GM21786 (cell line): ENCODE results near the gene CDH1.

ENCODE experiments used
- ATAC-seq: cut with Tn5 transposase; IDR thresholded peaks from one replicate; pipeline ENCODE4 v1.9.1; 2021; ENCODE audit not compliant: unreplicated experiment

CDH1 gene

DNA sequence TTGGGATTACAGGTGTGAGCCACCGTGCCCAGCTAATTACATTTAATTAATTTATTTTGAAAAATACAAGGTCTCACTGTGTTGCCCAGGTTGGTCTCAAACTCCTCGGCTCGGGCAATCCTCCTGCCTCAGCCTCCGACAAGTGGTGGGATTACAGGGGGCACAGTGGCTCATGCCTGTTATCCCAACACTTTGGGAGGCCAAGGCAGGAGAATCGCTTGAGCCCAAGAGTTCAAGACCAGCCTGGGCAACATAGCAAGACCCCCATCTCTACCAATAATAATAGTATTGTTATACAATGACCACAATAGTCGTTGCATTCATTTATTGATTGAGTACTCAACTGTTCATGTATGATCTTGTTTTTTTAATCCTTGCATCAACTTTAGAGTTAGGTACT, 22.0 kb downstream of the CDH1 start:
- ATAC-seq: no peak

GRCh38 chr16:68760671-68761275, 23.7 kb downstream of the CDH1 start:
- ATAC-seq: peak; percentile 61

DNA sequence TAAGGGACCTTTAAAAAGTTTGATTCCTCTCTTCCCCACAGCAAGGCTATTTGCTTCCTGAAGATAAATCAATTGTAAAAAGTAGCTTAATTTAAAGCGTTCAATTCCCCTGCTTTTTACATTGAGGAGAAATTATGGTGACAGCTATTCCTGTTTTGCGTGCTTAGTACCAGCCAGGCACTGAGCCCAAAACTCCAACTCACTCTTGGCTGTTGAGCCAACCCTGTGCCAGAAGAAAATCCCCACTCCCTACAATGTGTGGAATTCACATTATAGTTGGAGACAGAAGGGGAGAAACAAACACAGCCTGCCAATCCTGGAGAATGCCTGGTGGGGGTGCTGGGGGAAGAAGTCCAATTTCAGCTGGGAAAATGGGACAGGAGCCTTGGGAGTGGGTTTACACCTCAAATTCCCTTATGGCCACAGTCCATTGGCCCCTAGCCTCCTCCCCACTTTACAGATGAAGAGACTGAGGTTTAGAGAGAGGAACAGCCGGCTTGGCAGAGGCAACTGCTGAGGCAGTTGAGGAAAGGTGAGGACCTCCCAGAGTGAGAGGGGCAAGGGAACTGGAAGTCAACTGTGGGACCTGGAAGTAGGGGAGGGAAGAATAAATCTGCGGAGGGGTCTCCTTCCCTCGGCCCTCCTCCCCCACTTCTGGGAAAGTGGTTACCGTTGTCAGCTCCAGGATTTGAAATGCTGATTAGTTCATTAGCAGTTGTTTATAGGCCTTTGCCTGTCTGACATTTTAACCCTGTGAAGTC, 26.1 kb downstream of the CDH1 start:
- no peak for ATAC-seq

GRCh38 chr16:68764862-68765261, 27.8 kb downstream of the CDH1 start:
- no peak for ATAC-seq

- ATAC-seq: no peak
Observed at GRCh38 chr16:68767581-68767980, 30.5 kb downstream of the CDH1 start.

DNA sequence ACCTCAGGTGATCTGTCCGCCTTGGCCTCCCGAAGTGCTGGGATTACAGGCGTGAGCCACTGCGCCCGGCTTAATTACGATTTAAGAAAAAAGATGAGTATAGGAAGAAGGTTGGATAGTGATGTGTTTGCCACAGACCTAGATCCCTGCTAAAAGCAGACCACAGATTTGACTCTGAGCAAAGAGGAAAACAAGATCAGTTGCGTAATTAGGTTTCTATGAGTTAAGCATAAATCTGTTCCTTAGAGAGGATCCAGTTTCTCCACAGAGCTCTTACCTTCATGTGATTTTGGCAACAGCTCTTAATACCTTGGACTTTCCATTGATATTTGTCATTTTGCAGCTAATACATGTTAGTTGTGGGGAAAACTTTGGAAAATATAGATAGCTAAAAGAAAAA, 31.1 kb downstream of the CDH1 start:
- ATAC-seq: no peak

DNA sequence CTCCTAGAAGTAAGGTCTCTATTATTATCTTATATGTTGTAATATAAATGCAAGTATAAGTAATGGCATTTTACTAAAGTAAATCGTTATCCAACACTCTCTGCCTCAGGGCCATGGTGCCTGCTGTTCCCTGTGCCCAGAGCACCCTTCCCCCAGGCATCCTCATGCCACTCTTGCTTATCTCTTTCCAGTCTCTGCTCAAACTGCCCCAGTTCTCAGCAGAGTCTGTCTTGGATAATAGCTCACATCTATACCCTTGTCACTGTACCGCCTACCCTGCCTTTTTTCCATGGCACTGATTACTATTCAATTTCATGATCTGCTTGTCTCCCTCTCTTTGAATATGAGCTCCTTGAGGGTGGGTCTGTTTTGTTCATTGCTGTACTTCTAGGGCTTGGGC, 31.7 kb downstream of the CDH1 start:
- ATAC-seq: no peak

DNA sequence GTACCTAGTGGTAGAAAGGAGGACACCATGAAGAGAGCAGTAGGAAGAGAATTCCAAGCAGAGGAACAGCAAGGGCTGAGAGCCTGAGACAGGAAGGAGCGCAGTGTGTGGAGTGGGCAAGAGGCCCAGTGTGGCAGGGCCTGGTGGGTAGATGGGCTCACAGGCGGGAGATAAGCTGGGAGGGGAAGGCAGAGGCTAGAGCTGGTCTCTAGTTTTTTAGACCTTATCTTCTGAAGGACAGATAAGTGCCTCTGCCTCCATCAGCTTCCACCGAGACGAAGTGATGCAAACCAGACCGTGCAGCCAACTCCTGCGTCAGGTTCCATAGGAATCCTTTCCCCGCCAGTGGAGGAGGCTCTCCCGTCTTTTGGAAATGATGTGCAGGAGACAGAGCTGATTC, 33.6 kb downstream of the CDH1 start:
- ATAC-seq: no peak

DNA sequence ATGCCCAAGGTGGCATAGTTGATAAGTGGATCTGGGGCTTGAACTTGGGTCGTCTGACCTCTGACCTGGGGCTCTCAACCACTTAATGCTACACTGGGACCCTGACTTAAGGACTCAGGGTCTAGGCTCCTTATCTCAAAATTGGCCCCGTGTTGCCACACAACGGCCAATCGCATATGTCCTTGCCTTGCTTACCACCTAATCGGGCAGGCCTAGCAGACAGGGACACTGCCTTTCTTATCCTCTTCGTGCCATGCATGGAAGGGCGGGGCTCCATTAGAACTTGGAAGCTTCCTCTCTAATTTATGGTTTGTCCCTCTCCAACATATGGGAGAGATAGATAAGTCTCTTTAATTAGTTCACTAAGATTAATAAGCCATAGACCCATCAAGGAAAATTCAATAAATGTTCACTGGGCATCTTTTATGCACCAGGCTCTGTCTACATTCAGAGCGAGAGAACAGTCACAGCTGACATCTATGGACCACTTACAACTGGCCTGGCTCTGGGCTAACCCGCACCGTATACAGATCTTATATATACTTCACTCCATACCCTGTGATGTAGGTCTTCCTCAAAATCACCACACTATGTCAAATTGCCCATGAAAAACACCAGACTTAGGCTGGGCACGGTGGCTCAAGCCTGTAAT, 35.1 kb downstream of the CDH1 start:
- ATAC-seq: no peak

DNA sequence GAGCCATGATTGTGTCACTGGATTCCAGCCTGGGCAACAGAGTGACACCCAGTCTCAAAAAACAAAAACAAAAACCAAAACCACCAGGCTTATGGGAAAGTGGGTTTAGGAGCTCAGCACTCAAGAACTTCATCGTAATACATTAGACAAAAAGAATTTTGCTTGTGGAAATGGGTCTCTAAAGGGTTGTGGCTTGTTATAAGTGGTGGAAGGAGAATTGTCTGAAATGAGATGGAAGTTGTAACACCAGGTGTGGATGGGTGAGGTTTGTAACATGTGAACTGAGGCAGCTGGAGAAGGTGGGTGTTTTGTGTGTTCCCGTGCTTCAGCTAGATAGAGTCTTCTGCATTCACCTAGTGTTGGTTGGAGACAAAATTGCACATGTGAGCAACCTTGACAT, 35.8 kb downstream of the CDH1 start:
- no peak for ATAC-seq

DNA sequence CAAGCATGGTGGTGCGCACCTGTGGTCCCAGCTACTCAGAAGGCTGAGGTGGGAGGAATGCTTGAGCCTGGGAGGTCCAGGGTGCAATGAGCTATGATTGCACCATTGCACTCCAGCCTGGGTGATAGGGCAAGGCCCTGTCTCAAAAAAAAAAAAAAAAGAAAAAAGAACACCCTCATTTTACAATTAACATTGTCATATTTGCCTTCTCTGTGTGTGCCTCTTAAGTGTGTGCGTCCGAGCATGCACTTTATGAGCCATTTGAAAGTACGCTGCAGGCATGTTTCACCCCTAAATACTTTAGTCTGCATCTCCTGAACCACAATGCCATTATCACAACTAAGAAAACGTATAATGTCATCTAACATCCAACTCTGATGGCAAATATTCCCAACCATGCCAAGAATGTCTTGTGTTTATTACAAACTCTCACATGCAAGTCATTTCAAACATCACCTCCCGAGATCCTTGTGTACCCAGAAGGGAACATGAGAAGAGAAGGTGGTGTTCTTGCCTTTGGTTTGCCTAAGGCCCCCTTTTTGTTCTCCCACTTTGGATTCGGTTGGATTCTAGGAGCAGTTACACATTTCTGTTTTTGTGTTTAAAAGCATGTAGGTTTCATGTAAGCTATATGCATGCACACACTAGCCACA, 38.0 kb downstream of the CDH1 start:
- ATAC-seq: no peak

GRCh38 chr16:68776821-68777485, 39.9 kb downstream of the CDH1 start:
- ATAC-seq: peak; percentile 84

DNA sequence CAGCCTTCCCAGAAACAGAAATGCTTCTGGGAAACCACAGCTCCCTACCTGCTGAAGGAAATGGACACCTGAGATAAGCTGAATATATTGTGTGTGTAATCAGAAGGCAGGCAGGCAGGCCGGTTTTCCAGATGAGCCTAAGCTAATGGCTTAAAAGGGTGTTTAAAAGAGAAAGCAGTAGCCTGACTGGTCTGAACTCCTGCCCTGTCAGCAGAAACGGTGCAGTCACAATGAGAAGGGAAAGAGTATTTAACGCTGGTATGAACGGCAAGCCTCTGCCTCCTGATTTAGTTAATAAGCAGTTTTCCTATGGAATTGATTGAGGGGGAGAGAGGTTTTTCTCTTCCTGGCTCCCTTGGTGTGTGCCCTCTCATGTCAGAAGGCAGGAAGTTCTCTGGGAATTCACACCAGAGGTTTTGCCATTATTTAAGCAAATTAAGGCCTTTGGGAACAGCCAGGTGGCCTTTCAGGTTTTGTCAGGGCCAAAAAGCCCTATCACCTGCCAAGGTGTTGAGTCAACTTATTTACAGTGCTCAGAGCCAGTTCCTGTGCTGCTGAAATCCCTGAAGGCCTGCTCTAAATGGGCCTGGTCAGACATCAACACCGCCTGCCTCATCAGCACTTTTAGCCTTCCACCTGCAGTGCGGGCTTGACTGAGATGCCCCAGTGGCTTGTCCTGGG, 41.6 kb downstream of the CDH1 start:
- ATAC-seq: no peak

- no peak for ATAC-seq
Observed at GRCh38 chr16:68779891-68780290, 42.8 kb downstream of the CDH1 start.

- no peak for ATAC-seq
Observed at GRCh38 chr16:68781784-68782183, 44.7 kb downstream of the CDH1 start.

DNA sequence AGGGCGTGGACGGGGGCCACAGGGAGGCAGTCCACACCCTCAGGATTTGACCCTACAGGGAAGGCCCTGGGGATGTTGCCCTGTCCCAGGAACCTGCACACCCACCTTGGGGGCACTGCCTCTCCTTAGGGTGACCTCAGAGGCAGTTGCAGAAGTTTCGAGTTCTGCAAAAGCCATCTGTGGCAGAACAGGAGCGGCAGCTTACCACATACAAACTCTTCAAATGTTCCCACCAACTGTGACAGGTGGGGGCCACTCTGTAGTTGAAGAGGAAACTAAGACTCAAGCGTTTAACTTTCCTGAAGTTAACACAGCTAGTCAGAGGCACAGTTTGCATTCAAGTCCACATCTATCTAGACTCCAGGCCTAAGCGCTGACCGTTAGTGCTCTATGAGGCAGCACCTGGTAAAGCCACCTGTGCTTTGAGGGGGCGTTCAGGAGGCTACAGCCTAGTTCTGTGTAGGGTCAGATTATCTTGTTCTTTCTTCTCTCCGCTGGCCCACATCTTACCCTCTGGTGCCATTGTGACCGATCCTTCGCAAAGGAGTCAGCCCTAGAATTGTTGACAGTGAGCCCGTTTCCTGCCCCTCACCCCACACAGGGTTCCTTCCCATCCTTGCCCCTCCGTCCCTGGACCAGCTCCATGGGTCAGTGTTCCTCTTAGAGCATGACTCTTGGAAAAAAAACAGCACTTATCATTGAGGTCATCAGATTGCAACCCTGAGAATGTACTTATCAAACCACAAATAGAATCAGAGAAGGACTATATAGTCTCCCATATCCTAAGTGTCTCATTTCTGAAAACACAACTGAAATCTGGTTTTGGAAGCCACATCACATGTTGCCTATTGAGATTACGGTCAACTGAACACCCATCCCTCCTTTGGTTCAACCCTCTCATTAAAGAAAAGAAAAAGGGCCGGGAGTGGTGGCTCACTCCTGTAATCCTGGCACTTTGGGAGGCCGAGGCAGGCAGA, 45.4 kb downstream of the CDH1 start:
- ATAC-seq: peak; percentile 81

- ATAC-seq: no peak
Observed at GRCh38 chr16:68784226-68784625, 47.1 kb downstream of the CDH1 start.

DNA sequence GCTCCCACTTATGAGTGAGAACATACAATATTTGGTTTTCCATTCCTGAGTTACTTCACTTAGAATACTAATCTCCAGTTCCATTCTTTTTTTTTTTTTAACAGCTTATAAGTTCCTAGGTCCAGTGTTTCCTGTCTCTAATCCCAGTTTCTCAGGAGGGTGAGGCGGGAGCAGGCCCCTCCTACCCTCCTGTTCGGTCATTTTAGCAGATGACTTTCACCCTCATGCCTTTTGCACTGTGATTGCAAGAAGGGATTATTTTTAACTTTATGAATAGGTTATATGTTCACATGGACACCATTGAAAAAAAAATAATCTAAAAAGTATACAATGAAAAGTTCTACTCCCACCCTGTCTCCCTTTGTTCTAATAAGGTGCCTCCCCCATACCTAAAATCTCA, 47.6 kb downstream of the CDH1 start:
- no peak for ATAC-seq

DNA sequence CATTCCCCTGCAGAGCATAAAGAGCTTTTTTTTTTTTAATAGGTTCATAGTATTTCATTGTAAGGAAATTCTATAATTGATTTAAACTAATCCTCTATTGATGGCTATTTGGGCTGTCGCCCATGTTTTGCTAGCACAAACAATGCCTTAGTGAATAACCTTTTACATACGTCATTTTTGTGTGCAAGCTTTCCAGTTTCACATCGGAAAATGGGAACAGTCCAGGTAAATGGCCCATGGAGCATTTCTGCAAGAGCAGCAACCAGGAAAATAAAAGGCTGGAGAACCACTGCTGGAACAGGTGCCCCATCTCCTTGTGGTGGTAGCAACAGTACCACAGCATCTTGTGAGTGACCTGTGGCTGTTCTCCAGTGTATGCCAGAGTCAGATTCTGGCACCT, 48.6 kb downstream of the CDH1 start:
- ATAC-seq: no peak
